ENCODE data around the gene CCDC117. TPM values are rescaled to one million over a fixed set of nuclear protein-coding genes. Genes with fewer than 3 reads are reported as not detected.
"Not testable (repeated sequence)": the region's sequence is repeated elsewhere in the genome, so short reads cannot be mapped to it uniquely, and the experiment has no call there.

CCDC117 gene
- polyA plus RNA-seq, 1 donor from 2014 or later = 23.1 TPM

- Histone ChIP-seq H3K9me2 (ENCODE audit: insufficient read depth, low read length) (no peaks in the 10 kb centered on the region), H3K27me3 (ENCODE audit: insufficient read depth, low read depth, low read length) (no peaks in the 10 kb centered on the region), H4K20me1 (ENCODE audit: insufficient read depth) (no peaks in the 10 kb centered on the region), H3F3A (ENCODE audit: insufficient read depth, low read length, poor library complexity, severe bottlenecking) (no peaks in the 10 kb centered on the region), H3K4me3 (ENCODE audit: low read length) (no peak overlapping the region), H3K27ac (ENCODE audit: low read length) (no peak overlapping the region), H3K79me2 (replicated peaks; ENCODE audit: insufficient read depth, low read length) (no peaks in the 10 kb centered on the region), H2AFZ (ENCODE audit: low read depth, low read length) (no peak overlapping the region), H3K36me3 (ENCODE audit: insufficient read depth, low read length) (no peaks in the 10 kb centered on the region), H3K9me3 (ENCODE audit: low read length) (no peaks in the 10 kb centered on the region), H3K4me2 (ENCODE audit: low read length) (no peak overlapping the region), H3K9ac (ENCODE audit: low read length) (no peak overlapping the region)
- no peak for TF ChIP-seq SMC3 (conservative IDR thresholded peaks at IDR 0.05; ENCODE audit: poor library complexity)
These were observed 49.0 kb downstream of the CCDC117 start for GRCh38 chr22:28821452-28821851.

GRCh38 chr22:28822930-28823551 is 50.5 kb downstream of the CCDC117 start:
- H3K4me3 ChIP-seq (ENCODE audit: low read length) = peak overlapping the region; percentile 9
- no peaks in the 10 kb centered on the region for H4K20me1 ChIP-seq (ENCODE audit: insufficient read depth)
- H3F3A ChIP-seq (ENCODE audit: insufficient read depth, low read length, poor library complexity, severe bottlenecking) = no peaks in the 10 kb centered on the region
- H3K9me3 ChIP-seq (ENCODE audit: low read length) = no peaks in the 10 kb centered on the region
- no peaks in the 10 kb centered on the region for H3K36me3 ChIP-seq (ENCODE audit: insufficient read depth, low read length)
- peak overlapping the region; percentile 4 for H3K4me2 ChIP-seq (ENCODE audit: low read length)
- H3K27ac ChIP-seq (ENCODE audit: low read length) = peak overlapping the region; percentile 57
- no peak for TF ChIP-seq EP300 (conservative IDR thresholded peaks at IDR 0.05; ENCODE audit: poor library complexity, severe bottlenecking)
- no peak for TF ChIP-seq RAD21 (conservative IDR thresholded peaks at IDR 0.05)
- TF ChIP-seq REST (IDR thresholded peaks at IDR 0.05; ENCODE audit: borderline replicate concordance) = no peak
- TF ChIP-seq POLR2AphosphoS5 (IDR thresholded peaks at IDR 0.05) = no peak
- H3K9ac ChIP-seq (ENCODE audit: low read length) = no peak overlapping the region
- no peaks in the 10 kb centered on the region for H3K79me2 ChIP-seq (replicated peaks; ENCODE audit: insufficient read depth, low read length)
- H3K27me3 ChIP-seq (ENCODE audit: insufficient read depth, low read depth, low read length) = no peaks in the 10 kb centered on the region
- no peak overlapping the region for H2AFZ ChIP-seq (ENCODE audit: low read depth, low read length)
- no peaks in the 10 kb centered on the region for H3K9me2 ChIP-seq (ENCODE audit: insufficient read depth, low read length)

GRCh38 chr22:28824455-28824854 is 52.0 kb downstream of the CCDC117 start:
- H3K9me2 ChIP-seq (ENCODE audit: insufficient read depth, low read length); H3K9me3 ChIP-seq (ENCODE audit: low read length); H3K9ac ChIP-seq (ENCODE audit: low read length); H3K27me3 ChIP-seq (ENCODE audit: insufficient read depth, low read depth, low read length); H2AFZ ChIP-seq (ENCODE audit: low read depth, low read length); H3K4me3 ChIP-seq (ENCODE audit: low read length); H3K36me3 ChIP-seq (ENCODE audit: insufficient read depth, low read length); H3K4me2 ChIP-seq (ENCODE audit: low read length); H4K20me1 ChIP-seq (ENCODE audit: insufficient read depth); H3K27ac ChIP-seq (ENCODE audit: low read length); H3K79me2 ChIP-seq (replicated peaks; ENCODE audit: insufficient read depth, low read length); H3F3A ChIP-seq (ENCODE audit: insufficient read depth, low read length, poor library complexity, severe bottlenecking): not testable (repeated sequence)

- not testable (repeated sequence) for H3K4me3 ChIP-seq (ENCODE audit: low read length); H3K36me3 ChIP-seq (ENCODE audit: insufficient read depth, low read length); H3K79me2 ChIP-seq (replicated peaks; ENCODE audit: insufficient read depth, low read length); H3F3A ChIP-seq (ENCODE audit: insufficient read depth, low read length, poor library complexity, severe bottlenecking); H2AFZ ChIP-seq (ENCODE audit: low read depth, low read length); H3K4me2 ChIP-seq (ENCODE audit: low read length); H3K9me2 ChIP-seq (ENCODE audit: insufficient read depth, low read length); H3K9ac ChIP-seq (ENCODE audit: low read length); H3K27ac ChIP-seq (ENCODE audit: low read length); H4K20me1 ChIP-seq (ENCODE audit: insufficient read depth); H3K9me3 ChIP-seq (ENCODE audit: low read length); H3K27me3 ChIP-seq (ENCODE audit: insufficient read depth, low read depth, low read length)
These were observed 53.9 kb downstream of the CCDC117 start for GRCh38 chr22:28826430-28826829.
